Effector CD4-positive, alpha-beta T cell (primary cell): ENCODE data around the gene TRIM63.

Experiments used
- DNase-seq: peaks from one replicate; pipeline ENCODE4 v3.0.0-alpha.2; 2020

TRIM63 gene

DNA sequence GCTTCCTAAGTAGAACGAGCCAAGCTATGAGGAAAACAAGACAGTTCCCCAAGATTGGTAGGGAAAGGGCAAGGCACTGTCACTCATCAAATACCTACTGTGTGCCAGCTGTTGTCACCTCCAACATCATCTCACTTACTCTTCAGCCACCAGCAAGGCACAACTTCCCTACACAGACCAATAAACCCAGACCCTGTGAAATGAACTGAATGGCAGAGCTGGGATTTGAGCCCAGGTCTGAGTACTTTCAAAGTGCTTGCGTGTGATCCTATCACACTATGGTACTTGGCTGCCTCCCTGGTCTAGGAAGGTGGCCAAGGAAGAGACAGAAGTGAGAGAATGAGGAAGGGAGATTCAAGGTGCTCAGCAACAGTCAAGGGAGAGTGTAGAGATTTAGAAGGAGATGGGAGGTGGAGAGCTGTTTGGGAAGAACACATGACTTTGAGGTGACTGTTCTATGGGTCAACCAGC lies 16.7 kb upstream of the TRIM63 start:
- DNase-seq = no peak

DNA sequence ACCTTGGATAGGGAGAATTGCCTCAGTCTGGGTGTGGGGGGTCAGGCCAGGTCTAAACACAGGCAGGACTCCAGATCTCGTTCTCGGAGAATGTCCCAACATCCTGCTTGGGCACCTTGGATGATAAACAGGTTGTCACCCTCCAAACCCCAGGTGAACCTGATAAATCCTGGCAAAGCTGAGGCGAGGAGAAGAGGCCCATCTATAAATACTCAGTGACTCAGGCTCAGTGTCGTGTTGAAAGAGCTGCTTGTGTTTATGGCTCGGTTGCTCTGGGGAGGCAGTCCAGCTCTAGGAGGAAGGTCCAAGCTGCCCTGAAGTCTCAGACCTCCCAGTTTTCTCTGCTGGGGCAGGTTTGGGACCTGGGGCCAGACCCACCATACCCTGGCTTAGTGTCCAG lies 15.8 kb upstream of the TRIM63 start:
- DNase-seq = no peak

DNA sequence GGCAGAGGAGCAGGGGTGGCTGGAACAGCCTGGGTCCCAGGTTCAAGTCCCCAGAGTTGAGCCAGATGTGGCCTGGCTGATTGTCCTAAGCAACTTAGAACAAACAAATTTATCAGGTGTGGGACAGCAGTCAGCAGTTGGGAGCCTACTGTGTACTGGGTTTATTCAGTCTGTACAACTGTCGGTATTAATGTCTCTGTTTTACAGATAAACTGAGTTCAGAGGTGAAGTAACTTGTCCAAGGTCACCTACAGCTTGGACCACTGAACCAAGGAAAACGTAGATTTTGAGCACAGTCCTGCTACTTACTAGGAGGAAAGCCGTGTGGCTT lies 14.6 kb upstream of the TRIM63 start:
- DNase-seq = no peak

DNA sequence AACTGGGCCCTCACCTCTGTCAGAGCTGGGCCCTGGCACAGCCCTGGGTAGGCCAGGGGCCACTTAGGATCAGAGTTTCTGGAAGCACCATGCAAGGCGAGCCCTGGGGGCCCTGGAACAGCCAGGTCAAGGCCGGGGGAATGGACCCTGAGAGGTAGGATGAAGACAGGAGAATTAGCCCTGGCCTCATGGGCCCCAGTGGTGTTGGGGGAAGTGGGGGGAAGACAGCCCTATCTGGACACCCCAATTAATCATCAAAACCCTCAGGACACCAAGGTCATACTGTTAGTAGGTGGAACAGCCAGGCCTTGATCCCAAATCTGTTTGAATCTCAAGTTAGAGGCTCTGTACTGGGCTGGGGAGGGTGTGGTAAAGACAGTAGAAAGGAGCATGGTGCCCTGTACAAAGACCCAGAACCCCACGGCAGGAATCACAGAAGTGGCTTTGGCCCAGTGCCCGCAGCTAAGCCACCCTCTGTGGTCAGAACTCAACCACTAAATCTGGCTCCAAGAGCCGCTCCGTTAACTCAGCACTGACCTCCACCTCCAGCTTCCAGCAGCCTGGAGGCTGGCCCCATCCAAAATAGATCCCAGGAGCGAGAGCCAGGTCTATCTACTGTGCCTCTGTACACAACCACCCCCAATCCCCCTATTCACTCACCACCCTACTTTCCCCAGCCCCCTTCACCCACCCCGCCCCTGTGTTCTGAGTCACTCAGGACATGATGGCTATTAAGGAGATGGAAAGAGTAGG lies 14.0 kb upstream of the TRIM63 start:
- DNase-seq = no peak

DNA sequence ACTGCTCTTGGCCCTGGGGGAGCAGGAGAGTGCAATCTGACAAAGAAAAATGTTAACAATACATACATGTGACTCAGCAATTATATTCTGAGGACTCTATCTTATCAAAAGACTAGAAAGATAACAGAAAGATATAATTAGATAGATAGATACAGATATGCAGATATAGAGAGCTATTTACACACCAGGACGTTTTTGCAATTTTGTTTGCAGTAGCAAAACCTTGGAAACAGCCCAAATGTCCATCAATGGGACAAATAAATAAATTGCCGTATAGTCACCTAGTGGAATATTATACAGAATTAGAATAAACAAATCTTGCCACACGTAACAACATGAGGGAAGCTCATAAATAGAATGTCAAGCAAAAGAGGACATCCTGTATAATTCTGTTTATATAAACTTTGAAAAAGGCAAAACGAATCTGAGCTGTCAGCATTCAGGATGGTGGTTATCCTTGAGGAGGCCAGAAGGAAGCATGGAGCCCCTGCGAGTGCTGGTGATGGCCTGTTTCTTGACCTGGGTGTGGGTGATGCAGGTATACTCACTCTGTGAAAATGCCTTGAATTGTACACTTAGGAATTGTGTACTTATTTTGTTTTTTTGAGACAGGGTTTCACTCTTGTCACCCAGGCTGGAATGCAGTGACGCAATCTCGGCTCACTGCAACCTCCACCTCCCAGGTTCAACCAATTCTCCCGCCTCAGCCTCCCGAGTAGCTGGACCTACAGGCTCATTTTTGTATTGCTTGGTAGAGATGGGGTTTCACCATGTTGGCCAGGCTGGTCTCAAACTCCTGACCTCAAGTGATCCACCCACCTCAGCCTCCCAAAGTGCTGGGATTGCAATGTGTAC lies 12.8 kb upstream of the TRIM63 start:
- no peak for DNase-seq

DNA sequence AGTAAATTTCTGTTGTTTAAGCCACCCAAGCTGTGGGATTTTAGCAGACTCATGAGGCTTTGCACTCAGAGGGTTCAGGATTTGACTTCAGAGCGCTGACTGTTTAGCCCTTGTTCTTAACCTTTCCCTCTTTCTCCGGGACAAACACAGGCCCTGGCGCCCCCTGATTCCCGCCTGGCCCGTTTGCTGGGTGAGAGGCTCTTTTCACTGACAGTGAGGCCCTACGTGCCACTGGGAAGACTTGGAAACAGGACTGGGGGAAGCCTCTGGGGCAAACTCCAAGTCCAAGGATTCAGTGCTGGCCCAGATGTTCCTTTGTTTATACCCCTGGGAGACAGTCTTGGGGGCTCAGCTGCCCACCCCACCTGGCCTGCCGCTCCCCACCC lies 11.7 kb upstream of the TRIM63 start:
- DNase-seq = no peak

DNA sequence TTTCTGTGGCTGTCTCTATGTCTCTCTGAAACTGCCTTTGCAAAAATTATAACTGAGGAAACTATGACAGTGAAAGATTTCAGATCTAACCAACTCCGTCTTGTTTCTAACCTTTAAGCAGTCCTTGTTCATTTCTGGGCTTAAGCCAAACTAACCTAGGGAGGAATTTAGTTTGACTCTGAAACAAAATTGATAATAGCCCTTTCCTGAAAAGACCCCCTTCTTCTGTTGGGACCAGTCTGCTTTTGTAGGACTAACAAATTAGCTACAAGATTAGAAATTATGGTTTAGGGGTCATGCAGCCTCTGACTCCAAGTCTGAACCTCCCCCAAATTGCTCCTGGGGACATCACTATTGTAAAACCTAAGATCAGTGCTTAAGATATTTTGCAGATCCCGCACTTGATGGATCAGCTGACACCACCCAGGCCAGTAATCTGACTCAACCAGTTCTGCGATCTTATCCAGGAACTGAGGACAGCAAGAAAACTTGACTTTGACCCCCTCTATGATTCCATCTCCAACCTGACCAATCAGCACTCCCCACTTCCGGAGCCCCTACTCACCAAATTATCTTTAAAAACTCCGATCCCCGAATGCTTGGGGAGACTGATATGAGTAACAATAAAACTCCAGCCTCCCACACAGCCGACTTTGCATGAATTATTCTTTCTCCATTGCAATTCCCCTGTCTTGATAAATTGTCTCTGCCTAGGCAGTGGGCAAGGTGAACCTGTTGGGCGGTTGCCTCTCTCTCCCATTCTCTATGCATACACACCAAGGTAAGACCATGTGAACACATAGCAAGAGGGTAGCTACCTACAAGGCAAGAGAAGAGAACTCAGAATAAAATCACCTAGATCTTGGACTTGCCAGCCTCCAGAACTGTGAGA lies 11.1 kb upstream of the TRIM63 start:
- DNase-seq = no peak

DNA sequence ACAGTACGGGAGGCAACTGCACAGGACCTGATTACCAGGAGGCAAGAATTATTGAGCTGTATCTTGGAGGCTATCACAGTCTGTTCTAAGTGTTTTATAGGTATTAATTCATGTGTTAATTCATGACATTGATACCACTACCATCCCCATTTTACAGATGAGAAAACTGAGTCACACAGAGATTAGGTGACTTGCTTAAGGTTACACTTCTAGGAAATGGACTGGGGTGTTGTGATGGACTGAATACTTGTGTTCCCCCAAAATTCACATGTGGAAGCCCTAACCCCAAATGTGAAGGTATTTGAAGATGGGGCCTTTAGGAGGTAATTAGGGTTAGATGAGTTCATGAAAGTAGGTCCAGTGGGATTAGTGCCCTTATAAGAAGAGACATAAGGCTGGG lies 10.1 kb upstream of the TRIM63 start:
- DNase-seq = no peak

DNA sequence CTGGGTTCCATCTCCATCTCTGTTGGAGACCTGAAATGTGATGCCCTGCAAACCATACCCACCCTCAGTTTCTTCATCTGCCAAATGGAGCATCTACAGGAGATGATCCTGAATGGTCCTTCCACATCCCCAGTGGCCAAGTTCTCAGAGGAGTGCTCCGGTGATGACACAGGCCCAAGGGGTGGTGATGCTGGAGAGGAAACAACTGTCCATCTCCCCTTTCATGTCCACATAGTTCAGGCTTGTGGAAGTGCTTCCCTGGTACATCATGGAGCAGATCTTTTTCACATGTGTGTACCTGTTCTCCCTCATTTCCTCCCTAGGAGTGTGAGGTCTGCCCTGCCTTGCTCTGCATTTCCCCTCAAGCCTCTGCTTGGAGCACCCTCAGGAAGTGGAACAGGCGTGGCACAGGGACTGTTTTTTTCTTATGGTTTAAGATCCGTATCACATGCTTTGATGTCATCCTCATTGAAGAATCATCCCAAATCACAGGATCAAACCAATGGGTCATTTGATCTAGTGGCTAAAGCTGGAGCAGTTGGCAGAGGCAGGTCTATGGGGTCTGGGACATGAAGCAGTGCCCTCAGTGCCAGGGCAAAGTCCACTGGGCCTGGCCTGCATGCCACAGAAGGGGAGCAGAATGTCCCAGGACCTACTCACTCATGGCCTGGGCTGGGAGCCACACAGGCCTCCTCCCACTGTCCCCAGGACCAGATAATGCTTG lies 8.2 kb upstream of the TRIM63 start:
- DNase-seq = no peak

DNA sequence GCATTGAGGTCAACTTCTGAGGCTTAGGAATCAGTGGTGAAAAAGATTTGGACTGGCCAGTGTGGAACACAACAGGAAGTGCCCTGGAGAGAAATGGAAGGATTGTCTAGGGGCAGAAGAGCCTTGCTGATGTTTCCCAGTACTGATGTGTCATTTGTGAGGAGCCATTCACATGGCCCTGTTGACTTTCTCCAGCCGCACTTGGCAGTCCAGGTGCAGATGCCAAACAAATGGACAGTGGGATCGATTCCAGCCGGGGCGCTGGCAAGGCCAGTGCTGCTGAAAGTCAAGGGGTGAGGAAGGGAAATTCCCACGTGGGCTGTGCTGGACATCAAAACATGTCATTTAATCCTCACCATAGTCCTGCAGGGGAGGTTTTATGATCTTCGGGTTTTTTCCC lies 4.9 kb upstream of the TRIM63 start:
- no peak for DNase-seq

DNA sequence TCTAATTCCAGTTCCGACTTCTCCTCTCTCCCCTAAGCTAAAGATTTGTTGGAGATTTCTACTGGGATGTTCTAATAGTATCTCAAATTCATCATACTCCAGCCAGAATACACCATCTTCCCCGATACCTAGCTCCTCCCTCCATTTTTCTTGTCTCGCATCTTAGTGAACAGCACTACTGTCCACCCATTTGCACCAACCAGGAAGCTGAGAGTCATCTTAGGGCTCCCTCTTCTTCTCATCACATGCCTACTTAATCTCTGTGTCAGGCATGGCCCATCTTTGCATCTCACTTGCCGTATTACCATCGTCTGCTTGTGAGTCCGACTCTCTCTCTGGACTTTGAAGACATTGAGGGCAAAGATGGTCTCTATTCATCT lies 3.5 kb upstream of the TRIM63 start:
- no peak for DNase-seq

DNA sequence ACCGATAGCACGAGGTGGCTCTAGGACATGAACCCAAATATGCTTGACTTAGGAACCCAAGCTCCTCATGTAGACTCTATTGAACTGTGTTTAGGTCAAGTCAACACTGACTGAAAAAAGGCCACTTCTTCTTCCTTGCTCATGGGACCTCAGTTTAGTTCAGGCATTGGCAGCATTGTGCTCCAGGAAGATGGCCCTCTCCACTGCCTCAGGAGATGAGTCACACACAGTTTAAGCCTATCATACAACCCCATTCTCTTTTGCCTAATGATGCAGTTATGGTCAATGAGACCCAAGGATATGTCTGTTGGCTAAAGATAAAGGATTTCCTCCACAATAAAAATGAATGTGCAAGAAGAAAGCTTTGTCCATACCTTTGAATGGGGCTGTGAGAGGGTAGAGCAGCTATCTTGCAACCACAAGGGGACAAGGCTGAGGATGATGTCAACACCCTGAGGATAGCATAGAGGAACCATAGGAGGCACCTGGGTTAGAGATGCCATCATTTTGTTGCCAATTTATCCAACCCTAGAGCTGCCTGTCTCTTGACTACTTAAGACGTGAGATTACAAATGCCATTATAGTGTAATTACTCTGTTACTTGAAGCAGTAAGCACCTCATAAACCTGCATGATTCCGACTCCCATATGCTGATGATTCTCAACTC lies 3.0 kb upstream of the TRIM63 start:
- DNase-seq = no peak

DNA sequence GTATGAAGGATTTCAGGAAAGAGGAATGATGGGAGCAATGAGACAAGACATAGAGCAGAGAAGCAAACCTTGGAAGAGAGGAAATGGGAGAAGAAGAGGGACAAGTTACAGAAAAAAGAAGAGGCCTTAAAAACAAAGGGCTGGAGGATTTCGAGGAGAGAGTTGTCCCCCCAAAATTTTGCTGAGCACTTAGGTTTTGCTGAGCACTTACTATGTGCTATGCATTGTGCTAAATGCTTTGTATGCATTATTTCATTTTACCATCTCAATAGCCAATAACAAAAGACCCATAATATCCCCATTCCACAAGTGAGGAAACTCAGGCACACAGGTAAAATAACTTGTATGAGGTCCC lies 2.5 kb upstream of the TRIM63 start:
- no peak for DNase-seq

DNA sequence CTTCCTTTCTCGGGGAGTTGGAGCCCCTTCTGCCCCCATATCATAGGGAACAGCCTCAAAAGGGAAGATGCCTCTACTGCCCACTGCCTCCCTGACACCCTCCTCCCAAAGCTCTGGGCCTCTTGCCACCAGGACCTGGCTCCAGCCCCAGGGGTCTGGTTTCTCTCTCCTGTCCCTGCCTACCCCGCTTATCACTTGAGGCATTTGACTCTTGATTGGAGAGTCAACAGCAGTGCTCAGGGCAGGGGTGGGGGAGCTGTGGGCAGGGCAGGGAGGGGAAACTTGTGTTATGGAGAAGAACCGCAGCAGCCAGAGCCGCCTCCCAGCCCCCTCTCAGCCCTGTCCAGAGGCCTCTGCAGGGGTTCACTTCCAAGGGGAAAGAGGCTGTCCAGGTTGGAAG lies 573 bp downstream of the TRIM63 start:
- DNase-seq = no peak

DNA sequence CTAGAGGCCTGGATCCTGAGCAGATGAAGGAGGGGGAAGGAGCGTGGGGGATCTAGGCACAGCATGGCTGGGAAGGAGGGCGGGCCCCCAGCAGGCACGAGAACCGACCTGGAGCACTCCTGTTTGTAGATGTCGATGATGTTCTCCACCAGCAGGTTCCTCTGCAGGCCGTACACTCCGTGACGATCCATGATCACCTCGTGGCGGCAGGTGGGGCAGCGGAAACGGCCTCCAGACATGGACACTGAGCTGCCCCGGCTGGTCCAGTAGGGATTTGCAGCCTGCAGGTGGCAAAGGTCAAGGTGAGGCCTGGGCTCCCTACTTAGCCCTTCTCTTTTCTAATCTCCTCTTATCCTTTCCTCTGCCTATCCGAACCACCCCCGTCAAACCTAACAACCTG lies 1.3 kb downstream of the TRIM63 start:
- DNase-seq = no peak

DNA sequence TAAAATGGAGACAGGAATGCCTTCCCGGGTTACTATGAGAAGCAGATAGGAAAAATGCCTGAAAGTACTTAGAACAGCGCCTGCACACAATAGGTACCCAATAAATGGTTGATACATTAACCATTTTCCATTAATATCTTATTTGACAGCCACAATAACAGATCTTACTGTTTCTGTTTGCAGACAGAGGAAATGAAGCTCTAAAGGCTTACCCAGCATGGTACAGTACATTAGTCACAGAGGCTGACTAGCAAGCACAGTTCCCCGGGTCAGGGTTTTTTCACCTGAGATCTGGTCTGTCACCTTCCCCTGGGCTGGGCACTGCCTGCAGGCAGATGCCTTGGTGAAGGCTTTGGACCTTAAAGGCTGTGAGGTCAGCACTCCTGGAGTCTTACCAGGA lies 2.9 kb downstream of the TRIM63 start:
- no peak for DNase-seq

DNA sequence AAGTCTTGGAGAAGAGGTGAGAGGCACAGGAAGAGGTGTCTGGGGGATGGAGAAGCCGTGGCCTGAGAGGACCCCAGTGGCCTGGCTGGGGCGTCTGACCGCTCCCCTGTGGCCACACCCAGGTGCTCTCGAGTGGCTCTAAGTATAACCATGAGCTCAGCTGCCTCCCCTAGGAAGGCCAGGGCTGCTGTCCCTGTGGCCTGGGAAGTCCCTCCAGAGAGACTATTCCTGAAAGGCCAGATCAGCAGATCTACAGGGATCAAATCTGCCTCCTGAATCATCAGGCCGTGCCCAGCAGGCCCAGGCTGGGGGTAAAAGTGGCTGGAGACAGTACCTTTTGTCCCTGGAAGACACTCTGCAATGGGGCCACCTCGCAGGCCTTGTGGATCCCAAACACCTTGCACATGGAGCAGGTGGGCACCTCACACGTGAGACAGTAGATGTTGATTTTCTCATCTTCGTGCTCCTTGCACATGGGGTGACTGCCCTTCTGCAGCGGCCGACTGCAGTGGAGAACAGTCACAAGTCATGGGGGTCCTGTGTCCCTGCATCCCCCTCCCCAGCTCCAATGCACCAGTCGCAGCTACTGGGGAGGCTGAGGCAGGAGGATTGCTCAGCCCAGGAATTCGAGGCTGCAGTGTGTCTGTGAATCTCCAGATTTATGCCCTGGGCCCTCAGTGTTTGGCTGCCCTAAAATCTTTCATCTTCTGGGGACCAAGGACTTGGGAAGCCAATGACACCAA lies 6.4 kb downstream of the TRIM63 start:
- DNase-seq = no peak

DNA sequence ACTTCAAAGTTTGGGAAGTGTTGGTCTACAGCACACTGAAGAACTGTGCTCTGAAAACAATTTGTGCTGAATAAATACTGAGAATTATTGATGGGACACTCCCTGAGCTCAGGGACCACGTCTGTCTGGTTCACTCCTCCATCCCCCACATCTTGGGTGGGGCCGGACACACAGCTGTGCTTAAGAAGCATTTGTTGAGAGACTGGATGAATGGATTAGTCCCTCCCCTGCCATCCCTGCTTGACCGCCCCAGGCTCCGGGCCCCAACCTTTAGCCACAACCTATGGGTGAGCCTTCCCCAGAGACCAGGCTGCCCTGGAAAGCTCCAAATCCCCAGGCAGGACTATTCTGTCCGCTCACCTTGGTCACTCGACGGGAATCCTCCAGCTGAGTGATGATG lies 7.5 kb downstream of the TRIM63 start:
- DNase-seq = no peak

DNA sequence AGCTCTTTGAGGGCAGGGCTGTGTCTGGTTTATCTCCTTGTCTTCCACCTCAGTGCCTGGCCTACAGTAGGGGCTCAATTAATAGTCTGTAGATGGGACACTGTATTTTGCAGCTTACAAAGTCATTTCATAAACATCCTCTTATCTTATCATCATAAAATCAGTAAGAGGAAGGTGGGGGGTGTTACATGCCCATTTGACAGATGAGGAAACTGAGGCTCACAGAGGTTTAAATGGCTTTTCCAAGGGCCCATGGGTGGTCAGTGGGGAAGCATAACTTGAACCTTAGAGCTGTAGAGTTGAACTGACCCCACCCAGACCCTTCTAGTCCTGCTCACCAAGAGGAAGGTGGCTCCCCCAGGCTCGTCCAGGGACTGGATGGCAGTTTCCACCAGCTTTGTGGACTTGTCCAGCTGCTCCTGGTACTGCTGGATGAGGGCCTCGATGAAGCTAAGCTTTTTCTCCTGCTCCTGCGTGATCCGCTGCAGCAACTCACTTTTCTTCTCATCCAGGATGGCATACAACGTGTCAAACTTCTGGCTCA lies 9.3 kb downstream of the TRIM63 start:
- DNase-seq = no peak

DNA sequence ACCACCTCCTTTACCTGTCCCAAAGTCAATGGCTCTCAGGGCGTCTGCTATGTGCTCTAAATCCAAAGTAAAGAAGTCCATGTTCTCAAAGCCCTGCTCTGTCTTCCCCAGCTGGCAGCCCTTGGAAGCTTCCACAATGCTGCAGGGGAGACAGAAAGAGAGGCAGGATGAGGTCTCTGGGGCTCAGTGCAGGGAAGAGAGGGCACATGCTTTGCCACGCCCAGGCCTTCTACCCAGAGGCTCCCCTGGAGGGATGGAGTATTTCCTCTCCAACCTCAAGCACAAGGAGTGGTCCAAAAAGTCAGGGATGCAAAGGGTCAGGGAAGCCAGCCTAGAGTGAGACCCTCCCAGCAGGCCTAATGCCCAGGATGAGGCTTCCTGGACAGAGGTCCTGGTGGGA lies 10.2 kb downstream of the TRIM63 start:
- DNase-seq = no peak

DNA sequence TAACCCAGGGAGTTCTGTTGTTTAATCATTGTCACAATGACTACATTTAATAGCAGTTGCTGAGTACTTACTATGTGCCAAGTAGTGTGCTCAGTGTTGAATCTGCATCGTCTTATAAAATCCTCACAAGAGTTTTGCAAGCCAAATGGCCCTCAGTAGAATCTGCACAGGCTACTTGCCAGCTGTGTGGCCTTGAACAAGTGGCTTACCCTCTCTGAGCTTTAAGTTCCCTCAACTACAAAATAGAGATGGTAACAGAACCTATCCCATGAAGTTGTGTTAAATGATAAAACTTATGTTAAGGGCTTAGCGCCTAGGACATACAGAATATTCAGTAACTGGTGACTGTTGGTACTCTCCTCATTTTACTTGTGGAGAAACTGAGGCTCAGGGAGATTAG lies 12.4 kb downstream of the TRIM63 start:
- no peak for DNase-seq
